K562 (cell line): ENCODE results near the gene TBCC. TPM values are rescaled to one million over a fixed set of nuclear protein-coding genes. Genes with fewer than 3 reads are reported as not detected.

Experiments used
- CREB3 ChIP-seq: fragments of 450-650 bp; conservative IDR thresholded peaks from 2 replicates; pipeline ENCODE4 v1.6.1; 2016; ENCODE audit warnings: missing genetic modification characterization, low read depth, mild to moderate bottlenecking, missing compliant biosample characterization, moderate library complexity
- HDAC6 ChIP-seq: IDR thresholded peaks from 2 replicates; pipeline ENCODE4 v1.6.1; 2012; ENCODE audit warnings: low read depth, mild to moderate bottlenecking, control low read depth, inconsistent platforms, low read length, moderate library complexity
- LCOR ChIP-seq: sonication (generic); formaldehyde crosslinking; IDR thresholded peaks from 2 replicates; pipeline ENCODE4 v1.8.0; 2022; ENCODE audit warnings: mild to moderate bottlenecking, missing genetic modification reagents
- POLR2AphosphoS5 ChIP-seq: IDR thresholded peaks from 2 replicates; pipeline ENCODE4 v1.6.1; 2011; ENCODE audit warnings: mild to moderate bottlenecking, low read depth, low read length, moderate library complexity; ENCODE audit not compliant: control insufficient read depth, insufficient read depth
- PRDM10 ChIP-seq: fragments of 450-650 bp; IDR thresholded peaks from 2 replicates; pipeline ENCODE4 v1.6.1; 2018; ENCODE audit not compliant: partially characterized antibody
- ZKSCAN1 ChIP-seq: fragments of 150-350 bp; IDR thresholded peaks from 2 replicates; pipeline ENCODE4 v1.6.1; 2016; ENCODE audit warnings: low read depth, low read length
- polyA plus RNA-seq, 8 experiments: library from polyadenylated mRNA; depleted of rRNA in 4 of 8; stranded (reverse) in 5 of 8; unstranded in 3 of 8; fragments of >200 nt; fragmentation: Nextera tagmentation in 2 of 8; fragmentation: Illumina TruSeq in 1 of 8; extraction: Ambion mirVana in 2 of 8; extraction: Trizol in 1 of 8; gene quantifications; 2 replicates each; pipeline versions ENCODE4 v1.2.1 to v1.2.3, GENCODE V29; 2011 to 2014; ENCODE audit warnings: inconsistent platforms in 1 of 8, missing spikeins in 1 of 8
- total RNA-seq, 7 experiments: library from RNA; depleted of rRNA in 6 of 7; stranded (reverse); fragments of >200 nt in 6 of 7; fragmentation: Illumina TruSeq in 2 of 7; extraction: Trizol in 2 of 7; gene quantifications; 2 replicates each; pipeline versions ENCODE4 v1.2.1 to v1.2.3, GENCODE V29; 2011 to 2021; ENCODE audit warnings: low replicate concordance in 1 of 7
- TF ChIP-seq, protein P1 (sequence below): fragments of 450-650 bp; formaldehyde crosslinking; IDR thresholded peaks from 2 replicates; pipeline ENCODE4 v1.4.0; 2022; ENCODE audit warnings: missing genetic modification characterization

The TBCC gene
- total and polyA plus RNA-seq, 9 of the 15 experiments (the other 6 are each of a cell fraction or from before 2014, with no cell fraction given), result 2.8 to 34.1 (median 23.3) TPM

DNA sequence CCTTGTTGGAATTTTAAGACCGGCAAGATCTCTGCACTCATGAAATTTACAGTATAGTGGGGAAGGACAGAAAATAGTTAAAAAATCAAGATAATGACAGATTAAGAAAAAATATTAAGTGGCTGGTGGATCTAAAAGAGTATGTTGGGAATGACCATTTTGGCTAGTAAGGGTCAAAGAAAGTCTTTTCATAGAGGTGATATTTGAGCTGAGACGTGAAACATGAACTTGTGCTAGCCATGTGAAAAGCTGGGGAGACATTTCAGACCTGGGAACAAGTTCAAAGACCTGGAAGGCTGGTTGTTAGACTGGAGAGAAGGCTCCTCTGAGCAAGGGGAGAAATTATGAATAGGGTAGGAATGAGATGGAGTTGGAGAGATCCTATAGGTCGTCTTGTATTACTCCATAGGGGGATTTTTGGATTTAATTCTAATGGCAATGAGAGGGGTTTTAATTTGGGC is 40.7 kb upstream of the TBCC start (continued):
- peak; percentile 4 for TF ChIP-seq PRDM10
- TF ChIP-seq ZKSCAN1, result no peak
- TF ChIP-seq, protein P1, sequence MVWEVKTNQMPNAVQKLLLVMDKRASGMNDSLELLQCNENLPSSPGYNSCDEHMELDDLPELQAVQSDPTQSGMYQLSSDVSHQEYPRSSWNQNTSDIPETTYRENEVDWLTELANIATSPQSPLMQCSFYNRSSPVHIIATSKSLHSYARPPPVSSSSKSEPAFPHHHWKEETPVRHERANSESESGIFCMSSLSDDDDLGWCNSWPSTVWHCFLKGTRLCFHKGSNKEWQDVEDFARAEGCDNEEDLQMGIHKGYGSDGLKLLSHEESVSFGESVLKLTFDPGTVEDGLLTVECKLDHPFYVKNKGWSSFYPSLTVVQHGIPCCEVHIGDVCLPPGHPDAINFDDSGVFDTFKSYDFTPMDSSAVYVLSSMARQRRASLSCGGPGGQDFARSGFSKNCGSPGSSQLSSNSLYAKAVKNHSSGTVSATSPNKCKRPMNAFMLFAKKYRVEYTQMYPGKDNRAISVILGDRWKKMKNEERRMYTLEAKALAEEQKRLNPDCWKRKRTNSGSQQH (CRISPR knock-in tag), result no peak
- no peak for TF ChIP-seq CREB3 (tag)
- no peak for TF ChIP-seq HDAC6
- TF ChIP-seq POLR2AphosphoS5, result 0 out of 2 replicates have a peak, but pooled peaks have one; percentile 0
- TF ChIP-seq LCOR (CRISPR knock-in tag), result peak; percentile 19; the same call in 1 of the 2 replicates
